B cell (primary cell): ENCODE measurements around the gene NCK1. TPM values are rescaled to one million over a fixed set of nuclear protein-coding genes. Genes with fewer than 3 reads are reported as not detected.

ENCODE experiments used
- ATAC-seq: fragments of 200-7000 bp; cut with Tn5 transposase; one replicate; pipeline ENCODE4 v1.10.0; 2021; ENCODE audit warnings: low read depth, mild to moderate bottlenecking, moderate number of reproducible peaks, moderate library complexity
- CTCF ChIA-PET: fragments of 350-600 bp; sonication (Branson Sonifier 250); formaldehyde crosslinking; loops from one replicate; lab custom pipeline; 2021; ENCODE audit warnings: antibody characterized with exemption, inconsistent platforms; lab: Charles Lee
- POLR2A ChIA-PET: fragments of 350-600 bp; sonication (Branson Sonifier 250); formaldehyde crosslinking; loops from one replicate; lab custom pipeline; 2021; ENCODE audit warnings: antibody characterized with exemption; lab: Charles Lee
- DNase-seq: peaks from one replicate; pipeline ENCODE4 v3.0.0; 2013
- H2AFZ ChIP-seq: 2 replicates; pipeline ENCODE4 v1.6.1; 2012; ENCODE audit warnings: mild to moderate bottlenecking, low read depth, low read length; ENCODE audit not compliant: insufficient read depth, poor library complexity, severe bottlenecking
- H3K27ac ChIP-seq, 2 donors: 1 replicate in 1 of 2; 2 replicates in 1 of 2; pipeline ENCODE4 v1.5.1; 2012 to 2013; ENCODE audit warnings: low read length in 2 of 2, mild to moderate bottlenecking in 2 of 2, moderate library complexity in 1 of 2
- H3K27me3 ChIP-seq, 4 experiments: fragments of 200-600 bp in 1 of 4; sonication (generic) in 1 of 4; replicated peaks in 1 of 4; 1 replicate in 2 of 4; 2 replicates in 2 of 4; pipeline versions ENCODE4 v1.6.1 to v1.7.0; 2013 to 2016; ENCODE audit warnings: low read length in 3 of 4, mild to moderate bottlenecking in 2 of 4, mixed read lengths in 1 of 4, moderate library complexity in 1 of 4; ENCODE audit not compliant: insufficient read depth in 4 of 4, control insufficient read depth in 3 of 4; ENCODE audit errors: control extremely low read depth in 1 of 4
- H3K36me3 ChIP-seq, 2 experiments: replicated peaks in 1 of 2; 1 replicate in 1 of 2; 2 replicates in 1 of 2; pipeline versions ENCODE4 v1.6.1 to v1.7.1; 2013; ENCODE audit warnings: low read length in 1 of 2; ENCODE audit not compliant: insufficient read depth in 2 of 2, control insufficient read depth in 1 of 2; ENCODE audit errors: control extremely low read depth in 1 of 2, extremely low read depth in 1 of 2
- H3K4me1 ChIP-seq, 2 donors: fragments of 200-600 bp in 1 of 2; sonication (generic) in 1 of 2; 1 replicate in 1 of 2; 2 replicates in 1 of 2; pipeline versions ENCODE4 v1.5.1 to v1.6.1; 2013 to 2017; ENCODE audit warnings: low read length in 2 of 2; ENCODE audit not compliant: control insufficient read depth in 2 of 2, insufficient read depth in 2 of 2
- H3K4me2 ChIP-seq: replicated peaks from 2 replicates; pipeline ENCODE3; 2012; ENCODE audit warnings: mild to moderate bottlenecking, low read depth, low read length; ENCODE audit not compliant: poor library complexity, severe bottlenecking
- H3K4me3 ChIP-seq, 5 experiments: fragments of 200-600 bp in 1 of 5; sonication (generic) in 1 of 5; 1 replicate in 3 of 5; 2 replicates in 2 of 5; pipeline versions ENCODE4 v1.5.1 to v1.7.0; 2011 to 2016; ENCODE audit warnings: low read length in 4 of 5, mild to moderate bottlenecking in 4 of 5, low read depth in 2 of 5, control low read depth in 1 of 5, moderate library complexity in 1 of 5; ENCODE audit not compliant: insufficient read depth in 1 of 5; ENCODE audit errors: control extremely low read depth in 1 of 5, extremely low read depth in 1 of 5
- H3K79me2 ChIP-seq: fragments of 200-600 bp; sonication (generic); one replicate; pipeline ENCODE4 v1.6.0; 2016; ENCODE audit warnings: low read length; ENCODE audit not compliant: control insufficient read depth, insufficient read depth
- H3K9ac ChIP-seq: fragments of 200-600 bp; sonication (generic); 2 replicates; pipeline ENCODE4 v1.6.1; 2017; ENCODE audit warnings: mild to moderate bottlenecking, low read length, moderate library complexity
- H3K9me3 ChIP-seq, 3 donors: one replicate each; pipeline versions ENCODE4 v1.6.1 to v1.7.1; 2013; ENCODE audit warnings: low read length in 2 of 3; ENCODE audit not compliant: control insufficient read depth in 2 of 3, insufficient read depth in 1 of 3; ENCODE audit errors: control extremely low read depth in 1 of 3
- H4K20me1 ChIP-seq: 2 replicates; pipeline ENCODE4 v1.6.0; 2012; ENCODE audit warnings: mild to moderate bottlenecking, low read length; ENCODE audit not compliant: insufficient read depth, control insufficient read depth, poor library complexity, severe bottlenecking
- H3K27ac Mint-ChIP-seq: one replicate; pipeline ENCODE4 v1.8.0; 2021; ENCODE audit warnings: mixed read lengths
- H3K27me3 Mint-ChIP-seq: one replicate; pipeline ENCODE4 v1.8.0; 2021; ENCODE audit warnings: mixed read lengths
- H3K4me1 Mint-ChIP-seq: one replicate; pipeline ENCODE4 v1.8.0; 2021; ENCODE audit warnings: mixed read lengths
- H3K4me3 Mint-ChIP-seq: one replicate; pipeline ENCODE4 v1.8.0; 2021; ENCODE audit warnings: mixed read lengths
- H3K9me3 Mint-ChIP-seq: one replicate; pipeline ENCODE4 v1.8.0; 2022; ENCODE audit warnings: mixed read lengths; ENCODE audit not compliant: insufficient read depth
- CTCF ChIP-seq: fragments of 200-600 bp; IDR thresholded peaks from one replicate; pipeline ENCODE4 v1.8.0; 2022; ENCODE audit warnings: antibody characterized with exemption, mild to moderate bottlenecking
- EZH2 ChIP-seq: IDR thresholded peaks from 2 replicates; pipeline ENCODE4 v1.6.1; 2012; ENCODE audit warnings: borderline replicate concordance, low read depth, mild to moderate bottlenecking, moderate library complexity, low read length; ENCODE audit not compliant: insufficient read depth, poor library complexity, severe bottlenecking
- WGBS: methylation state at CpG from one replicate; pipeline ENCODE4 v1.1.5; 2013; ENCODE audit warnings: missing lambda C conversion rate; ENCODE audit not compliant: insufficient coverage; 5-methylcytosine and 5-hydroxymethylcytosine counted together
- intact Hi-C: fragments of 100-400 bp; cut with micrococcal nuclease; formaldehyde crosslinking; loops from one replicate; pipeline ENCODE4 v1.10.0; 2022
- polyA plus RNA-seq: library from polyadenylated mRNA; depleted of rRNA; stranded (reverse); fragments of >200 nt; gene quantifications from 2 replicates; pipeline ENCODE4 v1.2.3, GENCODE V29; 2012
- total RNA-seq, 2 donors: library from RNA; stranded (reverse); fragments of 120-200 nt in 1 of 2; gene quantifications; 1 replicate in 1 of 2; 2 replicates in 1 of 2; pipeline versions ENCODE4 v1.2.3 to v1.2.4, GENCODE V29; 2013 to 2022

Gene NCK1
- total and polyA plus RNA-seq, 2 donors (not counting 1 experiment from before 2014, with no cell fraction given), result 12.6 to 32.4 TPM

- TF ChIP-seq CTCF, result no peak
- TF ChIP-seq EZH2, result no peak
- Histone ChIP-seq H4K20me1 (peaks cover 53% of the 10 kb centered on the region), H3K79me2 (peaks cover 98% of the 10 kb centered on the region), H3K27ac (no peak overlapping the region), H3K9me3 (peaks cover 0 to 3% (median 0%) of the 10 kb centered on the region in 3 donors), H3K4me3 (no peak overlapping the region), H3K36me3 (peaks cover 0 to 3% of the 10 kb centered on the region in 2 experiments), H3K9ac (no peak overlapping the region), H3K27me3 (no peaks in the 10 kb centered on the region), H3K4me2 (no peak overlapping the region), H2AFZ (no peak overlapping the region), H3K4me1 (peaks cover 6 to 18% of the 10 kb centered on the region in 2 donors)
- no peak overlapping the region for H3K27ac Mint-ChIP-seq
- CTCF ChIA-PET, result no interaction called here
- DNase-seq (no peak), ATAC-seq (no peak)
- intact Hi-C loops, result no loop called here
- no peak overlapping the region for H3K4me3 Mint-ChIP-seq
- no CpG with 5 or more reads among the region's 3 CpGs for WGBS
- no peaks in the 10 kb centered on the region for H3K27me3 Mint-ChIP-seq
- H3K4me1 Mint-ChIP-seq, result peaks cover 64% of the 10 kb centered on the region
- H3K9me3 Mint-ChIP-seq, result no peaks in the 10 kb centered on the region
- POLR2A ChIA-PET, result no interaction called here
Observed at GRCh38 chr3:136914739-136915138, 52.7 kb downstream of the NCK1 start.

- no peak overlapping the region for H3K4me3 ChIP-seq
- Mint-ChIP-seq H3K4me1 (peaks cover 62% of the 10 kb centered on the region), H3K9me3 (no peaks in the 10 kb centered on the region), H3K4me3 (no peak overlapping the region), H3K27me3 (no peaks in the 10 kb centered on the region), H3K27ac (no peak overlapping the region)
- no peak for DNase-seq
- no peak overlapping the region for H3K4me2 ChIP-seq
- no peak overlapping the region for H3K27ac ChIP-seq
- intact Hi-C loops, result no loop called here
- no peaks in the 10 kb centered on the region for H3K27me3 ChIP-seq
- TF ChIP-seq EZH2 (no peak), CTCF (no peak)
- H4K20me1 ChIP-seq, result peaks cover 56% of the 10 kb centered on the region
- peaks cover 0 to 3% (median 0%) of the 10 kb centered on the region in 3 donors for H3K9me3 ChIP-seq
- POLR2A ChIA-PET, result no interaction called here
- CTCF ChIA-PET, result no interaction called here
- WGBS, result no CpG with 5 or more reads among the region's 1 CpG
- H3K79me2 ChIP-seq, result peaks cover 99% of the 10 kb centered on the region
- H3K9ac ChIP-seq, result no peak overlapping the region
- H3K4me1 ChIP-seq, result peaks cover 7 to 20% of the 10 kb centered on the region in 2 donors
- H2AFZ ChIP-seq, result no peak overlapping the region
- ATAC-seq, result no peak
- H3K36me3 ChIP-seq, result peaks cover 0 to 3% of the 10 kb centered on the region in 2 experiments
Observed at GRCh38 chr3:136916223-136916622, 54.2 kb downstream of the NCK1 start.
